Fibroblast of skin of left quadriceps (primary cell): ENCODE measurements around the gene SLC30A7.

Experiments used
- DNase-seq, 2 experiments: peaks; one replicate each; pipeline ENCODE4 v3.0.0-alpha.2; 2013; ENCODE audit warnings: low read depth in 2 of 2

Gene SLC30A7

DNA sequence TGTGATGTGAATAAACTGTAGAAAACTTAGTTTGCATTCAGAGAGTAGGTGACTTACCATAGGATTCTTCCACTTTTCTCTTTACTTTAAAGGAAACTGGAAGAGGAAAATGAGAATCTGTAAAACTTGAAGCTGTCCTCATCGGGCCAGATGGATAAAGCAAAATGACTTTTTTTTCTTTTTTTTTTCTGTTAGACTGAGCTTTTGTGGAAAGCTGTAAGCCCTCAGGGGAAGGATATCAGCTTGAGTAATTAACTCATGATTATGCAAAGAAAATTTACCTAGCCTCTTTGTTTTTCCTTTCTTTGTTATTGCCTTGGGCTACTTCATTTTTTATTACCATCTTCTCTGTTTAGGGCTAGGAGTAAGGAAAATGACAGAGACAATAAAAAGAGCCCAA is 76.3 kb downstream of the SLC30A7 start:
- DNase-seq: no peak

DNA sequence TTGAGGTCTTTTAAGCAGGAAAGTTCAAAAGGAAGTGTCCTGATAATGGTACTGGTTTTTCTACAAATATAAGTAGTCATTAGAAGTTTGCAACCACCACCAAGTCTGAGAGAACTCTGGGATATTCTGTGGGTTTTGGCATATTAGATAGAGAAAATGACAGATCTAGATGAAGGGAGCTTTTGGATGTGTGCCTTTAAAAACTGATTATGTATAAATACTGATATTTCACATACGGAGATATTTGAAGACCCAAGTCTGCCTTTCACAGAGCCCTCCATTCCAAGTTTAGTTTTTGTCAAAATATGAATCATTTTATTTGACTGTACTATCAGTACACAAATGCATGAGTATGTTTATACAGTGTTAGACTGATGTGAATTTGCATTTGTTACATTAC is 81.0 kb downstream of the SLC30A7 start:
- no peak for DNase-seq

DNA sequence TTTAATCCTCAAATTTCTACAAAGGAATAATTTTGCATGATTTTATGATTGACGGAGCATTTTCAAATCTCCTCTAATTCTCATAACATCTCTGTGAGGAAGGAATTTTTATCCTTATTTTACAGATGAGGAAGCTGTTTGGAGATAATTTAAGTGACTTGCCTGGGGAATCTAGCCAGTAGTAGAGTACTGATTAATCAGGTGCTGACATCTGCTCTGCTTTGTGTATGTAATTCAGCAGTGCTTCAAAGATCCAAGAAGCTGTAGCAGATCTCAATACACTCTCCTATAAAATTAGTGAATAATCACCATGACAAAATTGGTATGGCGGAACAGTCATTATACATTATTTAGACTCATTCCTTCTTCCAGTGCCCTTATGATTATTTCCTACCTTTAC is 83.7 kb downstream of the SLC30A7 start:
- DNase-seq: no peak

DNA sequence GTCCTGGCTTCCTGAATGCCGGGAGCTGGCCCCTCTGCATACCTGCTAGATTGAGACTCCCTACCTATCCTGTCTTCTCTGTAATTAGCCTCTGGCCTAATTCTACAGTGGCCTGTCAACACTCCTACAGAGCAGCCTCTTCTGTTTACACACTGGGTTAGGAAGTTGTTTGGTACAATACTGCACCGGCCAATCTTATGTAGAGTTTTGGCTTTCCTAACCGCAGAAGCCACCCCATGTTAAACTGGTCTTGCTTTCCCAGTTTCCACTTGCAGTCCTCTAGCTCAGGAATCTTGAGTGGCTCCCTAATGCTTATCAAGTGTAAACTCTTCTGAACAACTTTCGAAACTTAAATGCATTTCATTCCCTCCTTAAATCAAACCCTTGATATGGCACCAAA is 86.9 kb downstream of the SLC30A7 start:
- no peak for DNase-seq

DNA sequence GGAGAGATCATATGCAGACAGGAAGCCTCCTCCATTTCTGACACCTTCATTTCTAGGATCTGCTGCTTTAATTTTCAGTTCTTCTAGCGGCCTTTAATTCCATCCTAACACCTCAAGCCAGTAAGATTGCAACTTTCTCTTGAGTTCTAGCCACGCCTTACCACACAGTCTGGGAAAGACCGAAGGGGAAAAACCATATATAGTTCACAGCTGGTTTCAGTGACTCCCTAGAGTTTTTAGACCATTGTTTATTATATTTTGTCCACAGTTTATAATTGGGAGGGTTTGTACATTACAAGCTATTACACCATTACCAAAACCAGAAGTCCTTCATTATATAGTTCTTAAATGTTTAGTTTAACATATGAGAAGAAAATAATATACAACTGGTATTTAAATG is 92.2 kb downstream of the SLC30A7 start:
- no peak for DNase-seq

DNA sequence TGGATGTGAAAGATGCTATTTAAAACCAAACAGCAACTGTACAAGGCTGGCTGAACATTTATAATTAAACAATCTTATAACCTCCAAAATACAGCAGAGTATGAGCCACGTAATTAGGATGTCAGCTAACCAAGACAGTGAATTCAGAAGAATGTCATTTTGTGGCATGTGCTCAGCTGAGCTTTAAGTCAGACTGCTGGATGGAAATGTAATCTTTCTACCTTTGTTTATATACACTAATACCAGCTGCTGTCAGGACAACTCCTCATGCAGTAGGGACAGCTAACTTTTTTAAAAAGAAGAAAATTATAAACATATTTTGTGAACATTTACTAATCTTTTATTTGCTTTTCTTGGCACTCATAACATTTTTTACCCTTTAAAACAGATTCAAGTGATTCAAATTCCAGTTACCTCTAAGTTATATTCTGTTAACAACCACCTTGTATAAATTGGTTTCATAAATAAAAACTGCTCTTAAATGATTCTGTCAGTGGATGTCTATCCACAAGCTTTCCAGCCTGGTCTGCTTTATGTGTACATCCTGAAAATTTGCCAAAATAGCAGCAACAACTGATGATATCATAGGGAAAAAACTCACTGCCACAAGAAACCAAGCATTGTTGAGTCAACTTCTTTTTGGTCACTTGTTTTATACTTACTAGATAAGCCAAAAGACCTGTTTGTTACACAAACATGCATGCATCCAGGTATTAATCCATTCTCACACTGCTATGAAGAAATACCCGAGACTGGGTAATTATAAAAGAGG is 93.6 kb downstream of the SLC30A7 start:
- DNase-seq: peak; percentile 71 to 77

DNA sequence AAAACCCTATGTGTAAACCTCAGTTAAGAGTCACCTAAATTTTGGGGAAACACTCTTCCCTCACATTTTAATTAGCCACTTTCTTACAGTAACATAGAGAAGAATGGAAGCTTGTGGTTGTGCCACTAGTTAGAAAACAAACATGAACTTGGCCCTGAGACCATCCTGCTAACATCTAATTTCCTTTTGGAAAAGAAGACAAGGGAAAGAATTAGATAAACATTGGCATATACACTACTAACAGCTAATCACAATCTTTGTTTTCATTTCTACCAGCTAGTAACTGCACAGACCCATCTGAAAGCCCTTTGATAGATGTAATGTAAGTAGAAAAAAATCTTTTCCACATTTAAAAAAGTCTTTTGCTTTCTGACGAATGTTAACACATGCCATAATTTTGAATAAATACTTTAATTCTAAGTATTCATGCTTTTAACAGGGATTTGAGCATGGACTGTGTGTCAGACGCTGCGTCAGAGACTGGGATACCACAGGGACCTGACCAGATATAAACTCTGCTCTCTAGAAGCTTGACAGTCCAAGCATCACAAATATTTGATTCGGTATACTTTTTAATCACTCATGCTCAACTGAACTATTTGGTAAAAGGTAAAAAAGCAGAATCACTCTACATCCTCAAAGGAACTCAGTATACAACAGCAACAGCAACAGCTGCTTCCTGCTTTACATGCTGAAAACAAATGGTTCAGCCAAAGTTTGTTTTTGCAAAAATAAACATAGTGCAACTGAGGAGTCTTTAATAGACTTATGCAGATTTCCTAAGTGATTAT is 99.5 kb downstream of the SLC30A7 start:
- no peak for DNase-seq

DNA sequence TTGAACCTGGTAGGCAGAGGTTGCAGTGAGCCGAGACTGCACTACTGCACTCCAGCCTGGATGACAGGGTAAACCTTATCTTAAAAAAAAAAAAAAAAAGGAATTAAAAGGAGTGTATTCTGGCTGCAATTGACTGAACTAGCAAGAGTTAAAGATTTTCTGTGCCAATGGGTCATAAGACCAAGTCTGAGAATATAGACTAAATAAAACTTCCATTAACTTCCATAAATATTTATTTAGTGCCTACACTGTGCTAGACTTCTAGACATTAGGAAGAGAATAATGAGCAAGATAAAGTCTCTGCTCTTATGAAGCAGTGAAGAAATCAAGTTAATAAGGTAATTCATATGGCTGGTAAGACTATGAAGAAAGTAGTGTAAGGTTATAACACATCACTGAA is 102.5 kb downstream of the SLC30A7 start:
- no peak for DNase-seq

DNA sequence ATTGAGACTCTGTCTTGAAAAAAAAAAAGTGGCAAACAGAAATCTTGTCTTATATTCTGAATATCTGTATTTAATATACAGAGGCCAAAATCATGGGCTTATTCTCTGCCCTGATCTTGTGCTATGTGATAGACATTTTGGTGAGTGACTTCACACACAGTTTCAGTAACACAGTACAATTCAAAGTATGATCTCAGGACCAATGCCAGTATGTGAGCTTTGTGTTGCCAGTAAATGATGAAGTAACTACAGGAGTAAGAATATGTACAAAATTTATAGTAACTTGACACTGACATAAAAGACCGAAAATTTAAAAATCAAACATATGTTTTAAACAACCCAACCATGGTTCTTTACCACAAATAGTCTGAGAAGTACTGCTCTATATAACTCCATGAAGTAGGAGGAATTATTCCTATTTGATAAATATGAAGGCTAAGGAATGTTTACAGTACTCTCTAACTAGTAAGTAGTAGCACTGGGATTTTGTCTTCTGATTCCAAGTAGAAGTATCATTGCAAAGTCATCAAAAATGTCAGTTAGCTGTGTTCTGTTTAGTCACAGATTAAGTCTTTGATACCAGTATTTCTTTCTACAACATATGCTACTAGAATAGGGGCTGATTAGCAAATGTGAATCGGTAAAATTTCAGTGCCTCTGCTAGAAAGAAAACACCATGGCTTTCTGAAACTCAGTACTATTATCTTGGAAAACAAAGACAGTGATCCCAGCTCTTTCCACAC is 104.4 kb downstream of the SLC30A7 start:
- no peak for DNase-seq

DNA sequence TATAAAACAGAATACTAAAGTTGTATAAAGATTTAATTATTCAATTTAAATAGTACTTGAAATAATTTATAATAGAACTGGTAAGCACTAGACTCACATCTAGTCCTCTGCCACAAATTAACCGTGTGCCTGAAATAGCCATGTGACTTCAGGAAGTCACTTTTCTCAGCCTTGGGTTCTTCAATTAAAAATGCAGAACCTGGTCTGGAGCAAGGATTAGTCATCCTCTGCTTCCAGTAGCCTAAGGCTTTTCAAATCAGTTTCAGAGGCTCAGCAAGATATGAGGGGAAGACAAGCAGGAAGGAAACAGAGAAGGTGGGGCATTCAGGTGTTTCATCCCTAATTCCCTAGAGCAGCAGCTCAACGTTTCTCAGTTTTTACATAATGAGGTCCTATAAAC is 106.7 kb downstream of the SLC30A7 start:
- DNase-seq: no peak

DNA sequence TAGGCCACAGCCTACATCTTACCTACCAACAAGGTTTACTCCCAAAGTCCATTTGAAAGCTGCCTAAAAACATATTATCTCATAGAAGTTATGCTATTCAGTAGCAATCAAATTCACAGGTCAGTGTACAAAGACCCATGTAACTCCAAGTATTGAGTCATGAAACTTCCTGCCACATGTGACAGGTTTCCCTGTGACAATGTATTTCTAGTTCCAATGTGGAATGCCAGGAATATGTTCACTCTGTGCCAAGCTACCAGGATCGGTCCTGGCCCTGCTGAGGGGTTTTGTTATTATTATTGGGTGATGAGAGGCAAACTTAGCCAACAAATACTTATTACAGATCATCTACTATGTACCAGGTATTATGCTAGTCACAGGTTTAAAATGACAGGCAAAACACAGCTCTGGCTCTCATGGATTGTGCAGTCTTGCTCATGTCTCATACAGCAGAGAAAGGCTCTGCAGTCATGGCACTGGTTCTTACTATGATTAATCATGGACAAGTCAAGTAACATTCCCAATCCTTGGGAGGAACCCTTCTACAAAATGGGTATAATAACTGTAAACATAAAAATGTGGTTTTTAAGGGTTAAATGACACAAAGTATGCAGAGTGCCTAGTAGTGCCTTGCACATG is 107.2 kb downstream of the SLC30A7 start:
- no peak for DNase-seq

DNA sequence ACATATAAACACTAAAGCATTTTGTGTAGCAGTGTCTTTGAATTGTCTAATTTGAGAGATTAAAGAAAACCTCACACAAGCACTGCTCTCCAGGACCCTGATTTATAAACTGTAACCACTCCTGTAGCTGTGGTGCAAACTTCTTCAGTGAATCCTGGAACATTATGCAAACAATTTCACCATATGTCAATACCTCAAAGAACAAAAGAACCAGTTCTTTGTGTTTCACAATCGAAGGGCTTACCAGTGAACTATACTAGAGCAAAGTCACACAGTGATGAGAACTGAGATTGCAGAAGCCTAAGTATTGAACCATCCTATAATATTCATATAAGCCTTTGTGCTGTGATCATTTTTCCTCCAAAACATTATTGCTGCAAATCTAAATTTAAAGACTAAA is 108.2 kb downstream of the SLC30A7 start:
- DNase-seq: peak in 1 of 2 experiments; percentile 36

DNA sequence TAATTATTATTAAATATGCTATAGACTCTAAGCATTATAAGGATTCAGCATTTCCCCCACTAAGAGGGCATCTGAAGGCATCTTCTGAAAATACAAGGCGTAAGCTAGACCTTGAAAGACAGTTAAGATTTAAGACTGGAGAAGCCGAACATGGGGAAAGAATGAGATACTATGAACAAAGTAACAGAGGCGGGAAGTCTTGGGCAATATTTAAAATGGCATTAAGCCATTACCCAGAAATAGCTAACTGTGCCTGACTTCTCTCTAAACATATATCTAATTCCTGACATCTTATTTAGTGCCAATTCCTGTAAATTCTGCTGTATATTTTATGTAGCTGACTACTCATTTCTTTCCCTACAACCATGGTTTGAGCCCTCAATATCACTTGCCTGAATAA is 108.8 kb downstream of the SLC30A7 start:
- peak in 1 of 2 experiments; percentile 33 for DNase-seq

DNA sequence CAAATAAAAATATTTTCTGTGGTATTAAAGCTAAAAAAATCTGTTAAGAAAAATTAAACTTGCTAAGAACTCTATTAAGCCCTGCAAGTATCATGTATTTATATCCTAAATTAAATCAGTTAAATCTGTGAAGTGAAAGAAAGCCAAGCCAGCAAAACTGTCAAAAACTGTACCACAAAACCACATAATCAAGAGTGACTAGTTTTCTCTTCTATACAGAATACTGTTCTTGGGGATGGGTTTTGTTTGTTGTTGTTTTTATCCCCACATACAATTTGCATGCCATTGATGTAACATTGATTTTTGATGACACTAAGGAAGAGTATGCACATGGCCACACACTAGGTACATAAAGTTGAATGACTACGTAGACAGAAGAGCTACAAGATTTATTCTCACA is 109.3 kb downstream of the SLC30A7 start:
- DNase-seq: no peak

DNA sequence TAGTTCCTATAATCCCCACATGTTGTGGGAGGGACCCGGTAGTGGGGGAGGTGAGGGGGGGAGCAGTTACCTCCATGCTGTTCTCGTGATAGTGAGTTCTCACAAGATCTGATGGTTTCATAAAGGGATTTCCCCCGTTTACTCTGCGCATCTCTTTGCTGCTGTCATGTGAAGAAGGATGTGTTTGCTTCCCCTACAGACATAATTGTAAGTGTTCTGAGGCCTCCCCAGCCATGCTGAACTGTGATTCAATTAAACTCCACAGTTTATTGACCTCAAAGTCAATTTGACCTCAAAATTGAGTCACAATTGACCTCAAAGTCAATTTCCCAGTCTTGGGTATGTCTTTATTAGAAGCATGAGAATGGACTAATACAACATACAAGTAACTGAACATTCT is 110.0 kb downstream of the SLC30A7 start:
- no peak for DNase-seq

DNA sequence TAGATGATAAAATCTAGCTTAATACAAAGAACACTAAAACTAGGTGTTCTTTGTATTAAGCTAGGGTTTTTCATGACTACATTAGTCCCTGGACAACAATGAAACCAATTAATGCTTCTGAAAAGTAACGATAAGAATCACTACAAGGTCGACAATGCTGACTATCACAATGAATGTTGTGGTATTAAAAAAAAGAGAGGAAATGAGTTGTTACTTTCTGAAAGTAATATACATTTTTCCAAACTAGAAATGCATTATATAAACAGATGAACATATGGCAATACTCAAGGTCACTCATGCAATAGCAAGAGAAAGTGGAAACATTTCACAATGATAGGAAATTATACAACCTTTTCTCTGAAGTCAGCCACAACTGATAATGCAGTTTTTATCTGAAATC is 110.7 kb downstream of the SLC30A7 start:
- no peak for DNase-seq

DNA sequence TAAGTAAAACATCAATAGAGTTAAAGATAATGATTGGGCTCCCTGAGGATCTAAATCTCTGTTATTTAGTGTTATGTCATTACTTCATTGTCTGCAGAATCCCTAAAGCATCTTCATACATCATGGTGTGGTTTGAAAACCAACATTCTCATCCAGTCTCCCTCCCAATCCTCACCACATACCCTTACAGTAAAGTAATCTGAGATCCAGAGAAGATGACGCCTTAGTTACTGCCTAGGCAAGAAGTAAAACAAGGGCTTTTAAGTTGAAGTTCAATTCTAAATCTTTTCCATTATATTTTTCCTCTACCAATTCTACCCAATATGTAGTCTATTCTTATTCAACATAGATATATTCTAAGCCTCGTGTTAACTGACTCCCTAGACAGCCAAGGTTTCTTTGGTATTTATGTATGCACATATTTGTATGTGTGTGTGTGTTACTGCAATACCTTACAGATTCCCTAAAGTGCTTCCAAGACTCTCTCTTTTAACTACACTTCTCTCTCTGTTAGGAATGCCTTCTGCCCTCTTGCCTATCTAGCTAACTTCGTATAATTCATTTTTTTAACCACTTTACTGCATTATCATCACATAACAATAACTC is 112.4 kb downstream of the SLC30A7 start:
- DNase-seq: no peak

DNA sequence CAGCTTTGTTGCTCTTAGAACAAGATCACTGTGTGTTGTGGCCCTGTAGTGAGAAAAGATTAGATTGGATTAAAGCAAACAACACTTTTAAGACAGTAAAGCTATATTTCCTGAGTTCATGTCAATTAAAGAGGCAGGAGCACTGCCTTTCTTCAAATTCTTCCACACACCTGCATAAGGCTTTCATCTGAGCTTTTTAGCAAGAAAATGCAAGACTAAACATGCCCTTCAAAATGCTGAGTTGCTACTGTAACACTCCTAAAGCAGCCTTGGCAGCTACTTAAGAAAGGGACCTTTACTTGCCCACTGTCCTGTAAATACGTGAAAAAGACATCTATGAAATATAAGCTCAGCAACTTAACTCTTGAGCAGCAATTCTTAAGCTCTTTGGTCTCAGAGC is 117.9 kb downstream of the SLC30A7 start:
- no peak for DNase-seq

DNA sequence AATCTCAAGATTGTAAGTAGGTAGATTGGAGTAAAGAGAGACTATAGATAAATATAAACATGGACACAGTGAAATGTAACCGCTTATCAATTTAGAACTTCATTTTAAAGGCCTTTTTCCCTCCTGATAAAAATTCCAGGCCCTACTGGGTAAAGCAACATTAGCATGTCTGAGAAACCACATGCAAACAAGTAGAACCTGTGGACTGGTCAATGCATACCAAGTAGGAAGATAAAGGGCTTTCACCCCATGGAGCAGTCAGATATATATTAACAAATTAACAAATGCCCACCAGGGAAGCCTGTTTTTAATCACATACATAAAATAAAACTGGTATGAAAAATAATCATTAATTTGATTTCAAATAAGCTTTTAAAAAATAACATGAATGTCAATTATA is 121.6 kb downstream of the SLC30A7 start:
- DNase-seq: no peak

DNA sequence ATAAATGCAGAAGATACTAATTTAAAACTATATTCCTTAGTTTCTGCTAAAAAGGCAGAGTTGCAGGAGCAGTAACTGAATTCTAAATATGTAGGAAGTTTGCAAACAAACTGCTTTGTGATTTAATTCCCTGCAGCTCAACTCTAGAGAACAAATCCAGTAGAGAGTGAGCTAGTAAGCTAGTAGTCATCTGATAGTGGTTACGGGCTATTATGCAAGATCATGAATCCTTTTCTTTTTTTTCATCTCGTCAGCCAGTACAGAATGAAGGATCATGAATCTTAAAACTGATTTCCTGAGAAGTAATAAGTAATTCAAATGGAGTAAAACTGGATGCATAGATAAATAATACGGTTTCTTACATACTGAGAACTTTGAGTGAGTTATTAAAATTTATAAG is 126.4 kb downstream of the SLC30A7 start:
- DNase-seq: no peak

DNA sequence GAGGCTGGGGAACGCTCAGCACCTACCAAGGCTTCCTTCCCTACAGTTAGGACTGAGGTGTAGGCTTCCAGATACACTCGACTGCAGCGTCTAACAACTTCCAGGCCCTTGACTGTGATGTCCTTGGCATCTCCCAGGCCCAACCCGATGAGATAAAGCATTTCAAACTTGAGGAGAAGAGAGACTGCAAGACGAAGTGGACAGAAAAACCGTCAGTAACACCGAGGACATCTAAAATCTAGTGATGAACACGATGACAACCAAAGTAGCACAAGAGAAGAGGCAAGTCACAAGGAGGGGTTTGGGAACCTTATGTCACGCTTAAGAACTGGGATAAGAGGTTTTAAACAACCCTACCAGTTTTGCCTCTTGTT is 129.4 kb downstream of the SLC30A7 start:
- no peak for DNase-seq
